Nephron progenitor cell (in vitro differentiated cells): Measurements from ENCODE around the gene TENT4B.
A peak's percentile ranks its signal among the peaks of the same experiment; 100 is the strongest.

Experiments
- DNase-seq: peaks from one replicate; pipeline ENCODE4 v3.0.0; 2021
- H3K27ac Mint-ChIP-seq: 2 replicates; pipeline ENCODE4 v1.8.0; 2021; ENCODE audit warnings: mild to moderate bottlenecking, moderate library complexity, mixed read lengths
- H3K27me3 Mint-ChIP-seq: 2 replicates; pipeline ENCODE4 v1.8.0; 2021; ENCODE audit warnings: mild to moderate bottlenecking, low read depth, mixed read lengths; ENCODE audit not compliant: poor library complexity
- H3K36me3 Mint-ChIP-seq: 2 replicates; pipeline ENCODE4 v1.8.0; 2021; ENCODE audit warnings: low read depth, mixed read lengths
- H3K4me1 Mint-ChIP-seq: 2 replicates; pipeline ENCODE4 v1.8.0; 2021; ENCODE audit warnings: mixed read lengths
- H3K4me3 Mint-ChIP-seq: 2 replicates; pipeline ENCODE4 v1.8.0; 2021; ENCODE audit warnings: mild to moderate bottlenecking, moderate library complexity, mixed read lengths
- H3K9me3 Mint-ChIP-seq: 2 replicates; pipeline ENCODE4 v1.8.0; 2021; ENCODE audit warnings: mild to moderate bottlenecking, moderate library complexity, mixed read lengths
- CTCF ChIP-seq: fragments of 200-600 bp; sonication (generic); IDR thresholded peaks from 2 replicates; pipeline ENCODE4 v1.5.0; 2021; ENCODE audit warnings: antibody characterized with exemption

Gene TENT4B

GRCh38 chr16:50136399-50136798 is 16.7 kb upstream of the TENT4B start:
- H3K4me3 Mint-ChIP-seq: no peak overlapping the region
- H3K9me3 Mint-ChIP-seq: peaks cover 15% of the 10 kb centered on the region
- TF ChIP-seq CTCF: no peak
- peaks cover 5% of the 10 kb centered on the region for H3K4me1 Mint-ChIP-seq
- H3K27ac Mint-ChIP-seq: no peak overlapping the region
- DNase-seq: no peak
- no peaks in the 10 kb centered on the region for H3K36me3 Mint-ChIP-seq
- H3K27me3 Mint-ChIP-seq: peaks cover 16% of the 10 kb centered on the region

GRCh38 chr16:50137268-50137667 is 15.8 kb upstream of the TENT4B start:
- no peak for DNase-seq
- Mint-ChIP-seq H3K4me3 (no peak overlapping the region), H3K27me3 (peaks cover 16% of the 10 kb centered on the region), H3K9me3 (peaks cover 15% of the 10 kb centered on the region), H3K36me3 (no peaks in the 10 kb centered on the region), H3K27ac (no peak overlapping the region), H3K4me1 (peaks cover 5% of the 10 kb centered on the region)
- TF ChIP-seq CTCF: no peak

- Mint-ChIP-seq H3K4me1 (peaks cover 5% of the 10 kb centered on the region), H3K27me3 (peaks cover 13% of the 10 kb centered on the region), H3K4me3 (no peak overlapping the region), H3K36me3 (no peaks in the 10 kb centered on the region), H3K9me3 (peaks cover 15% of the 10 kb centered on the region), H3K27ac (no peak overlapping the region)
- no peak for DNase-seq
- TF ChIP-seq CTCF: no peak
These were observed 13.5 kb upstream of the TENT4B start for GRCh38 chr16:50139580-50139979.

- Mint-ChIP-seq H3K27me3 (peaks cover 4% of the 10 kb centered on the region), H3K4me3 (no peak overlapping the region), H3K27ac (no peak overlapping the region), H3K9me3 (peaks cover 15% of the 10 kb centered on the region), H3K4me1 (peaks cover 16% of the 10 kb centered on the region), H3K36me3 (no peaks in the 10 kb centered on the region)
- TF ChIP-seq CTCF: no peak
- DNase-seq: no peak
These were observed 8.9 kb upstream of the TENT4B start for GRCh38 chr16:50144211-50144610.

- Mint-ChIP-seq H3K27me3 (peaks cover 12% of the 10 kb centered on the region), H3K27ac (peak overlapping the region; percentile 81), H3K36me3 (no peaks in the 10 kb centered on the region), H3K4me1 (peaks cover 16% of the 10 kb centered on the region), H3K4me3 (no peak overlapping the region), H3K9me3 (no peaks in the 10 kb centered on the region)
- no peak for TF ChIP-seq CTCF
- no peak for DNase-seq
These were observed 6.3 kb upstream of the TENT4B start for GRCh38 chr16:50146479-50147435.

GRCh38 chr16:50151322-50151721 is 1.8 kb upstream of the TENT4B start:
- Mint-ChIP-seq H3K4me1 (peaks cover 41% of the 10 kb centered on the region), H3K9me3 (no peaks in the 10 kb centered on the region), H3K27me3 (peaks cover 14% of the 10 kb centered on the region), H3K27ac (no peak overlapping the region), H3K36me3 (no peaks in the 10 kb centered on the region), H3K4me3 (peak overlapping the region; percentile 90)
- DNase-seq: no peak
- TF ChIP-seq CTCF: no peak
